ENCODE results near the gene DAPK1. TPM values are rescaled to one million over a fixed set of nuclear protein-coding genes. Genes with fewer than 3 reads are reported as not detected.

The DAPK1 gene
- total and polyA plus RNA-seq, 10 of the 15 experiments (the other 5 are each of a cell fraction or from before 2014, with no cell fraction given), result 8.2 to 94.7 (median 51.6) TPM

GRCh38 chr9:87568401-87568800, 70.7 kb downstream of the DAPK1 start:
- H3K9me3 ChIP-seq (replicated peaks; ENCODE audit: control insufficient read depth, insufficient read depth, low read length), result no peaks in the 10 kb centered on the region; the same call in 2 of the 3 replicates
- DNase-seq (ENCODE audit: low read depth, low spot score), result no peak
- TF ChIP-seq NBN (IDR thresholded peaks at IDR 0.05), result no peak
- no peak for TF ChIP-seq YBX1 (IDR thresholded peaks at IDR 0.05)
- TF ChIP-seq CBX3 (IDR thresholded peaks at IDR 0.05; ENCODE audit: borderline replicate concordance, low read depth), result no peak
- TF ChIP-seq KLF5 (IDR thresholded peaks at IDR 0.05; ENCODE audit: partially characterized antibody), result no peak
- TF ChIP-seq RFX5 (IDR thresholded peaks at IDR 0.05; ENCODE audit: low read depth, low read length), result no peak
- TF ChIP-seq ZSCAN29 (IDR thresholded peaks at IDR 0.05), result no peak
- TF ChIP-seq NKRF (conservative IDR thresholded peaks at IDR 0.05), result no peak
- TF ChIP-seq MAX (IDR thresholded peaks at IDR 0.05; ENCODE audit: low read depth, low read length), result no peak
- no peak for TF ChIP-seq ZNF217 (IDR thresholded peaks at IDR 0.05)
- TF ChIP-seq IRF4 (IDR thresholded peaks at IDR 0.05; ENCODE audit: low read depth, low read length), result no peak
- no peak for TF ChIP-seq CHD2 (IDR thresholded peaks at IDR 0.05; ENCODE audit: borderline replicate concordance, low read depth, low read length)
- TF ChIP-seq NFYA (IDR thresholded peaks at IDR 0.05; ENCODE audit: borderline replicate concordance, low read depth, low read length), result no peak
- no peak for TF ChIP-seq BMI1 (IDR thresholded peaks at IDR 0.05; ENCODE audit: borderline replicate concordance)
- no peak for TF ChIP-seq CUX1 (IDR thresholded peaks at IDR 0.05; ENCODE audit: insufficient replicate concordance, low read depth, low read length)
- TF ChIP-seq CHD1 (IDR thresholded peaks at IDR 0.05; ENCODE audit: low read depth, low read length), result no peak
- TF ChIP-seq ZNF207 (IDR thresholded peaks at IDR 0.05; ENCODE audit: borderline replicate concordance), result no peak
- H3K79me2 ChIP-seq (ENCODE audit: control insufficient read depth, insufficient read depth, low read length), result peaks cover 13% of the 10 kb centered on the region
- H2AFZ ChIP-seq (ENCODE audit: control insufficient read depth, low read depth, low read length), result no peak overlapping the region
- no peaks in the 10 kb centered on the region for H3K27me3 ChIP-seq (replicated peaks in 1 of 2; ENCODE audit: control insufficient read depth in 2 of 2, insufficient read depth in 2 of 2, low read length in 1 of 2)
- in situ Hi-C loops (cut with MboI) (loop anchor here (25.0 kb wide), 1 partner anchor 1744 kb away; the partner anchor contains the start of genes CKS2 and SECISBP2), intact Hi-C loops (cut with micrococcal nuclease; ENCODE audit: unreplicated experiment) (no loop called here)
- H4K20me1 ChIP-seq (ENCODE audit: control insufficient read depth, insufficient read depth), result 0 out of 2 replicates have a peak, but pooled peaks cover 3% of the 10 kb centered on the region
- H3K4me1 ChIP-seq (ENCODE audit: control insufficient read depth, insufficient read depth, low read length), result peaks cover 34% of the 10 kb centered on the region
- POLR2A ChIA-PET, result interaction anchor here (1.1 to 4.8 kb wide), 4 partner anchors 10 to 103 kb away, joined by 3 to 29 read pairs (median 10); partner anchors contain the start of gene DAPK1
- no peak overlapping the region for H3K27ac ChIP-seq (ENCODE audit: control insufficient read depth, insufficient read depth)
- BruUV-seq (replicated peaks), result no TSS peak
- WGBS (ENCODE audit: insufficient coverage, insufficient replicate concordance, low lambda C conversion rate, missing lambda C conversion rate), result 98% methylated on average over 3 of the region's 3 CpGs
- CTCF ChIA-PET, result interaction anchor here (0.9 to 3.1 kb wide), 5 partner anchors 12 to 71 kb away, joined by 3 to 23 read pairs (median 4); partner anchors contain the start of gene DAPK1
- SMC1A ChIA-PET (ENCODE audit: uncharacterized antibody, unreplicated experiment), result interaction anchor here (0.6 to 6.4 kb wide), 13 partner anchors 11 to 231 kb away, joined by 3 to 66 read pairs (median 4); no protein-coding TSS in a partner anchor
- H3K4me3 ChIP-seq, result no peak overlapping the region
- no peak for FAIRE-seq
- ATAC-seq, result no peak
- no peak overlapping the region for H3K9ac ChIP-seq (ENCODE audit: control insufficient read depth, insufficient read depth, low read length)
- RAD21 ChIA-PET (ENCODE audit: unreplicated experiment), result interaction anchor here (1.4 to 3.5 kb wide), 7 partner anchors 8 to 71 kb away, joined by 5 to 19 read pairs (median 11); partner anchors contain the start of gene DAPK1
- no peak overlapping the region for H3K4me2 ChIP-seq (ENCODE audit: control insufficient read depth, insufficient read depth)
- 0 out of 4 replicates have a peak, but pooled peaks cover 0 to 2% of the 10 kb centered on the region in 2 experiments for H3K36me3 ChIP-seq (ENCODE audit: control insufficient read depth in 2 of 2, insufficient read depth in 2 of 2, low read length in 1 of 2)
